IMR-90 (cell line): ENCODE data around the gene NIPA2.

Experiments
- CTCF ChIP-seq: conservative IDR thresholded peaks from 2 replicates; pipeline ENCODE4 v1.5.1; 2012; ENCODE audit warnings: mild to moderate bottlenecking, low read depth, low read length, improper control_type of control experiment
- ELK1 ChIP-seq: fragments of 150-350 bp; IDR thresholded peaks from 2 replicates; pipeline ENCODE4 v1.6.1; 2016; ENCODE audit warnings: low read depth, mild to moderate bottlenecking, low read length, moderate library complexity, borderline replicate concordance
- FOS ChIP-seq: fragments of 150-350 bp; IDR thresholded peaks from 2 replicates; pipeline ENCODE4 v1.6.1; 2016; ENCODE audit warnings: low read depth, low read length
- MAFK ChIP-seq: IDR thresholded peaks from 2 replicates; pipeline ENCODE4 v1.6.1; 2012; ENCODE audit warnings: low read depth, low read length, improper control_type of control experiment
- MXI1 ChIP-seq: IDR thresholded peaks from 2 replicates; pipeline ENCODE4 v1.6.1; 2012; ENCODE audit warnings: low read depth, mild to moderate bottlenecking, low read length, moderate library complexity, borderline replicate concordance
- POLR2A ChIP-seq: IDR thresholded peaks from 2 replicates; pipeline ENCODE4 v1.6.1; 2012; ENCODE audit warnings: mild to moderate bottlenecking, low read depth, low read length
- RAD21 ChIP-seq: IDR thresholded peaks from 2 replicates; pipeline ENCODE4 v1.6.1; 2012; ENCODE audit warnings: low read length, improper control_type of control experiment
- RCOR1 ChIP-seq: IDR thresholded peaks from 2 replicates; pipeline ENCODE4 v1.6.1; 2012; ENCODE audit warnings: mild to moderate bottlenecking, low read length, improper control_type of control experiment; ENCODE audit not compliant: insufficient replicate concordance
- RFX5 ChIP-seq: IDR thresholded peaks from 2 replicates; pipeline ENCODE4 v1.8.0; 2012; ENCODE audit warnings: low read depth, mild to moderate bottlenecking, low read length, moderate library complexity
- SMC3 ChIP-seq: fragments of 150-350 bp; IDR thresholded peaks from 2 replicates; pipeline ENCODE4 v1.6.1; 2016; ENCODE audit warnings: low read depth, mild to moderate bottlenecking, antibody characterized with exemption, low read length, moderate library complexity
- USF2 ChIP-seq: fragments of 150-350 bp; IDR thresholded peaks from 2 replicates; pipeline ENCODE4 v1.6.1; 2017; ENCODE audit warnings: mild to moderate bottlenecking, antibody characterized with exemption, low read length, low read depth

DNA sequence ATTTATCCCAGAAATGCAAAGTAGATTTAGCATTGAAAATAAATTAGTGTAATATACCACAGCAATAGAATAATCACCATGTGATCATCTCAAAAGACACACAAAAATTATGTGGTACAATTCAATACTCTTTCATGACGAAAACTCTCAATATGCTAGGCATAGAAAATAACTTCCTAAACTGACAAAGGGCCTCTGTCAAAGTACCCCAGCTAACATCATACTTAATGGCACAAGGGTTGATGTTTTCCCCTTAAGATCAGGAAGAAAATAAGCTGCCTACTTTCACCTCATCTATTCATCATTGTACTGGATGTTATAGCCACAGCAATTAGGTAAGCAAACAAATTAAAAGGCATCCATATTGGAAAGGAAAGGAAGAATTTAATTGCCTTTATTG lies 22.7 kb upstream of the NIPA2 start:
- TF ChIP-seq RAD21: no peak
- no peak for TF ChIP-seq CTCF
- TF ChIP-seq POLR2A: no peak
- no peak for TF ChIP-seq USF2
- no peak for TF ChIP-seq ELK1
- TF ChIP-seq MAFK: no peak
- TF ChIP-seq MXI1: no peak
- no peak for TF ChIP-seq SMC3
- TF ChIP-seq RFX5: no peak
- TF ChIP-seq FOS: no peak
- no peak for TF ChIP-seq RCOR1
